ENCODE data around the gene VILL.

VILL gene

GRCh38 chr3:37990527-37990926, at the start of gene VILL:
VILL (plus strand) TSS chr3:37990786; CDS start chr3:37993673, 2,887 bp downstream.
- DNase-seq = no peak

GRCh38 chr3:37941608-37942508, 48.7 kb upstream of the VILL start:
- no peak for DNase-seq

GRCh38 chr3:37942646-37943045, 47.9 kb upstream of the VILL start:
- no peak for DNase-seq

- no peak for DNase-seq
Measured at GRCh38 chr3:37943126-37943525, 47.5 kb upstream of the VILL start.

GRCh38 chr3:37943631-37944314, 46.8 kb upstream of the VILL start:
- DNase-seq = no peak

GRCh38 chr3:37944391-37944842, 46.2 kb upstream of the VILL start:
- no peak for DNase-seq

- no peak for DNase-seq
Measured at GRCh38 chr3:37945156-37945806, 45.3 kb upstream of the VILL start.

GRCh38 chr3:37945807-37946530, 44.6 kb upstream of the VILL start:
- no peak for DNase-seq

- DNase-seq = no peak
Measured at GRCh38 chr3:37946531-37946889, 44.1 kb upstream of the VILL start.

- no peak for DNase-seq
Measured at GRCh38 chr3:37949866-37950265, 40.7 kb upstream of the VILL start.

- no peak for DNase-seq
Measured at GRCh38 chr3:37952564-37952963, 38.0 kb upstream of the VILL start.

- no peak for DNase-seq
Measured at GRCh38 chr3:37953226-37953625, 37.4 kb upstream of the VILL start.

- DNase-seq = no peak
Measured at GRCh38 chr3:37953707-37954394, 36.7 kb upstream of the VILL start.

- no peak for DNase-seq
Measured at GRCh38 chr3:37954881-37955280, 35.7 kb upstream of the VILL start.

GRCh38 chr3:37955918-37956707, 34.5 kb upstream of the VILL start:
- DNase-seq = no peak

GRCh38 chr3:37956723-37957538, 33.7 kb upstream of the VILL start:
- no peak for DNase-seq

GRCh38 chr3:37957539-37957936, 33.0 kb upstream of the VILL start:
- no peak for DNase-seq

GRCh38 chr3:37961622-37962431, 28.8 kb upstream of the VILL start:
- DNase-seq = no peak

- DNase-seq = no peak
Measured at GRCh38 chr3:37963016-37963415, 27.6 kb upstream of the VILL start.

- no peak for DNase-seq
Measured at GRCh38 chr3:37963635-37964034, 27.0 kb upstream of the VILL start.
